ENCODE results near the gene FLNB. TPM values are rescaled to one million over a fixed set of nuclear protein-coding genes. Genes with fewer than 3 reads are reported as not detected.

FLNB gene
- total RNA-seq, 1 donor from 2014 or later = 103 TPM

GRCh38 chr3:58117561-58118181 is 109.4 kb downstream of the FLNB start:
- no peak for DNase-seq (ENCODE audit: low spot score, unreplicated experiment)
- peaks cover 19% of the 10 kb centered on the region for H3K36me3 Mint-ChIP-seq (ENCODE audit: insufficient read depth)

GRCh38 chr3:58119186-58119585 is 111.0 kb downstream of the FLNB start:
- H3K4me1 Mint-ChIP-seq (ENCODE audit: low read depth) = peaks cover 10% of the 10 kb centered on the region
- H3K27me3 Mint-ChIP-seq = no peaks in the 10 kb centered on the region
- H3K36me3 Mint-ChIP-seq (ENCODE audit: insufficient read depth) = peaks cover 20% of the 10 kb centered on the region
- no peak overlapping the region for H3K4me3 Mint-ChIP-seq (ENCODE audit: low read depth)
- no peak for DNase-seq (ENCODE audit: low spot score, unreplicated experiment)
- H3K9me3 Mint-ChIP-seq (ENCODE audit: low read depth) = no peaks in the 10 kb centered on the region
- H3K27ac Mint-ChIP-seq = no peak overlapping the region
- TF ChIP-seq CTCF (IDR thresholded peaks at IDR 0.05; ENCODE audit: unreplicated experiment) = no peak

More at GRCh38 chr3:58117561-58118181, 109.4 kb downstream of the FLNB start:
- TF ChIP-seq CTCF (IDR thresholded peaks at IDR 0.05; ENCODE audit: unreplicated experiment) = no peak
- H3K27me3 Mint-ChIP-seq = no peaks in the 10 kb centered on the region
- H3K4me3 Mint-ChIP-seq (ENCODE audit: low read depth) = no peak overlapping the region
- peaks cover 11% of the 10 kb centered on the region for H3K4me1 Mint-ChIP-seq (ENCODE audit: low read depth)
- H3K9me3 Mint-ChIP-seq (ENCODE audit: low read depth) = no peaks in the 10 kb centered on the region
- H3K27ac Mint-ChIP-seq = peak overlapping the region; percentile 60

- Mint-ChIP-seq H3K4me3 (ENCODE audit: low read depth) (no peak overlapping the region), H3K27me3 (no peaks in the 10 kb centered on the region), H3K36me3 (ENCODE audit: insufficient read depth) (peaks cover 25% of the 10 kb centered on the region), H3K9me3 (ENCODE audit: low read depth) (no peaks in the 10 kb centered on the region), H3K4me1 (ENCODE audit: low read depth) (peaks cover 10% of the 10 kb centered on the region), H3K27ac (peak overlapping the region; percentile 87)
- DNase-seq (ENCODE audit: low spot score, unreplicated experiment) = no peak
- TF ChIP-seq CTCF (IDR thresholded peaks at IDR 0.05; ENCODE audit: unreplicated experiment) = no peak
These were observed 112.0 kb downstream of the FLNB start for GRCh38 chr3:58120075-58120812.

- Mint-ChIP-seq H3K27me3 (no peaks in the 10 kb centered on the region), H3K36me3 (ENCODE audit: insufficient read depth) (peaks cover 34% of the 10 kb centered on the region), H3K9me3 (ENCODE audit: low read depth) (no peaks in the 10 kb centered on the region), H3K4me3 (ENCODE audit: low read depth) (no peak overlapping the region), H3K27ac (no peak overlapping the region), H3K4me1 (ENCODE audit: low read depth) (peaks cover 10% of the 10 kb centered on the region)
- DNase-seq (ENCODE audit: low spot score, unreplicated experiment) = no peak
- TF ChIP-seq CTCF (IDR thresholded peaks at IDR 0.05; ENCODE audit: unreplicated experiment) = no peak
These were observed 113.0 kb downstream of the FLNB start for GRCh38 chr3:58121183-58121582.

- TF ChIP-seq CTCF (IDR thresholded peaks at IDR 0.05; ENCODE audit: unreplicated experiment) = no peak
- Mint-ChIP-seq H3K9me3 (ENCODE audit: low read depth) (no peaks in the 10 kb centered on the region), H3K27ac (no peak overlapping the region), H3K36me3 (ENCODE audit: insufficient read depth) (peaks cover 47% of the 10 kb centered on the region), H3K4me1 (ENCODE audit: low read depth) (peaks cover 10% of the 10 kb centered on the region), H3K4me3 (ENCODE audit: low read depth) (no peak overlapping the region), H3K27me3 (no peaks in the 10 kb centered on the region)
- DNase-seq (ENCODE audit: low spot score, unreplicated experiment) = no peak
These were observed 114.9 kb downstream of the FLNB start for GRCh38 chr3:58122936-58123700.

Measured in progenitor cell of endocrine pancreas (in vitro differentiated cells).